NCI-H446 (cell line): Measurements from ENCODE around the gene MCF2L2.
"Not testable (repeated sequence)": the region's sequence is repeated elsewhere in the genome, so short reads cannot be mapped to it uniquely, and the experiment has no call there.

Experiments used
- DNase-seq, 2 experiments: peaks; one replicate each; lab custom pipeline; 2025; lab: John Stamatoyannopoulos, UW

MCF2L2 gene, protein sequence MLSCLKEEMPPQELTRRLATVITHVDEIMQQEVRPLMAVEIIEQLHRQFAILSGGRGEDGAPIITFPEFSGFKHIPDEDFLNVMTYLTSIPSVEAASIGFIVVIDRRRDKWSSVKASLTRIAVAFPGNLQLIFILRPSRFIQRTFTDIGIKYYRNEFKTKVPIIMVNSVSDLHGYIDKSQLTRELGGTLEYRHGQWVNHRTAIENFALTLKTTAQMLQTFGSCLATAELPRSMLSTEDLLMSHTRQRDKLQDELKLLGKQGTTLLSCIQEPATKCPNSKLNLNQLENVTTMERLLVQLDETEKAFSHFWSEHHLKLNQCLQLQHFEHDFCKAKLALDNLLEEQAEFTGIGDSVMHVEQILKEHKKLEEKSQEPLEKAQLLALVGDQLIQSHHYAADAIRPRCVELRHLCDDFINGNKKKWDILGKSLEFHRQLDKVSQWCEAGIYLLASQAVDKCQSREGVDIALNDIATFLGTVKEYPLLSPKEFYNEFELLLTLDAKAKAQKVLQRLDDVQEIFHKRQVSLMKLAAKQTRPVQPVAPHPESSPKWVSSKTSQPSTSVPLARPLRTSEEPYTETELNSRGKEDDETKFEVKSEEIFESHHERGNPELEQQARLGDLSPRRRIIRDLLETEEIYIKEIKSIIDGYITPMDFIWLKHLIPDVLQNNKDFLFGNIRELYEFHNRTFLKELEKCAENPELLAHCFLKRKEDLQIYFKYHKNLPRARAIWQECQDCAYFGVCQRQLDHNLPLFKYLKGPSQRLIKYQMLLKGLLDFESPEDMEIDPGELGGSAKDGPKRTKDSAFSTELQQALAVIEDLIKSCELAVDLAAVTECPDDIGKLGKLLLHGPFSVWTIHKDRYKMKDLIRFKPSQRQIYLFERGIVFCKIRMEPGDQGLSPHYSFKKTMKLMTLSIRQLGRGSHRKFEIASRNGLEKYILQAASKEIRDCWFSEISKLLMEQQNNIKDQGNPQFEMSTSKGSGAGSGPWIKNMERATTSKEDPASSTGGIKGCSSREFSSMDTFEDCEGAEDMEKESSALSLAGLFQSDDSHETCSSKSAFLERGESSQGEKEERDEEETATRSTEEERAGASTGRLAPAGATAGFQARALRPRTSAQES

DNA sequence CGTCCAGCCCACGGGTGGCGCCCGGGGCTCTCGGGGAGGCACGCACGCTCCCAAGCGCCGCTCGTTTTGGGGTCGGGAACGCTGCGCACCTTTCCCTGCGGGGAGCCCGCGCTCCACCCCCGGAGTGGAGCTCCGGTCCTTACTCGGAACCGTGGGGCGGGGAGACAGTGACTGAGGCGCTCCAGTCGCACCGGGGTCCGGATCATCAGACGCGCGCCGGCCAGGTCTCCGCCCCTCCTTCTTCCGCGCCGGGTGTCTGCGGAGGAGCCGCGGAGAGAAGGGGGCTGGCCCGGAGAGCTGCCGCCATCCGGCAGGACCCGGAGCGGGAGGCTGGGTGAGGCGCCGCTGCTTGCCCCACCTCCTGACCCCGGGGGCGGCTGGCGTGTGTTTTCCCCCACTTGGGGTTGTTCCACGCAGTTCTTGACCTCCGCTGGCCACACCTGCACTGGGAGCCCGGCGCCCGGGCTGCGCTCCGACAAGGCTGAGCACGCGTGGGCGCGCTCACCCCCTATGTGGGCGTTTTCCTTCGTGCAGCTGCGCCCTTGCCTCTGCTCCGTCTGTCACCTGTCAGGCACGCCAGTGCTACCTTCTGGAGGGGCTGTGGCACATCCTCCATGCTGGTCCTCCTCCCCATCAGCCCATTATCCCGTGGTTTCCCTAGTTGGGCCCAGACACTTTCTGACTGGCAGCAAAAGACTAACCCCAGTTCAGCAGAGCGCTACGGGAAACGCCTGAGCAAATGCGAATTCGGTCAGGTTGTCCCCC is at the start of gene MCF2L2:
Gene MCF2L2, minus strand, starts transcription at position 173 of the 765 bp plus-strand sequence. CDS start 642 bp downstream, outside the sequence.
- DNase-seq: peak in 1 of 2 experiments; percentile 9

DNA sequence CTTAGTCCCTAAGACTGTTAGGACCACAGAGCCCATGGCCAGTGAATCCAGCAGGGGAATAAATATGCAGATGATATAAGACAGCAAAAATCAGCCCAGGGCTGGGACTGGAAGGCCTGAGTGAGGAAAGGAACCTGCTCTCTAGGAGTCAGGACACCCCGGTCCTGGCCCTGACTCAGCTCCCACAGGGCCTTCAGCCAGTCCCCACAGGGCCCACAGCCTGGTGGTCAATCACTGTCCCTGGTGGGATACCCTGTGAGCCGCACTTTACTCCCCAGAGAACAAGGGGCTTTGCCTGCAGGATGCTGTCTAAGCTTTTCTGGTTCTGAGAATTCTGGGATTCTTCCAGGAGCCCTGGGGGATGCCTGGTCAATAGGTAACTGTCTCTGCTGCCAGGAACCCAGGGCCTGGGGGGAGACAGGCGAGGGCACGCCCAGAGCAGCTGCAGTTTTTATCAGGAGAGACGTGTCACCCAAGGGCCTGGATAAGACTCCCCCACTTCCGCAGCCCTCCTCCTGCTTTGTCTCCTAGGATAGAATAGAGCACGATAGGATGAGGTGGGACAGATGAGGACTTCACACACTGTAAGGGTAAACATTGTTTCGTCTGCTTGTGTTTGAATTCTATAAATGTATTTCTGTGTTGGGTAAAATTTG is 49.5 kb upstream of the MCF2L2 start:
- DNase-seq: no peak

DNA sequence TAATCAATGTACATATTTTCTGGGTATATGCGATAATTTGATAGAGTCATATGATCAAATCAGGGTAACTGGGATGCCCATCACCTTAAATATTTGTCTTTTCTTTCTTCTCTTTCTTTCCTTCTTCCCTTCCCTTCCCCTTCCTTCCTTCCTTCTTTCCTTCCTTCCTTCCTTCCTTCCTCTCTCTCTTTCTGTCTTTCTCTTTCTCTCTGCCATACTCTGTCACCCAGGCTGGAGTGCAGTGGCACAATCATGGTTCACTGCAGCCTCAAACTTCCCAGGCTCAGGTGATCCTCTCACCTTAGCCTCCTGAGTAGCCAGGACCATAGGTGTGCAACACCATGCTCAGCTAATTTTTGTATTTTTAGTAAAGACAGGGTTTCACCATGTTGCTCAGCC is 47.3 kb upstream of the MCF2L2 start:
- not testable (repeated sequence) for DNase-seq

DNA sequence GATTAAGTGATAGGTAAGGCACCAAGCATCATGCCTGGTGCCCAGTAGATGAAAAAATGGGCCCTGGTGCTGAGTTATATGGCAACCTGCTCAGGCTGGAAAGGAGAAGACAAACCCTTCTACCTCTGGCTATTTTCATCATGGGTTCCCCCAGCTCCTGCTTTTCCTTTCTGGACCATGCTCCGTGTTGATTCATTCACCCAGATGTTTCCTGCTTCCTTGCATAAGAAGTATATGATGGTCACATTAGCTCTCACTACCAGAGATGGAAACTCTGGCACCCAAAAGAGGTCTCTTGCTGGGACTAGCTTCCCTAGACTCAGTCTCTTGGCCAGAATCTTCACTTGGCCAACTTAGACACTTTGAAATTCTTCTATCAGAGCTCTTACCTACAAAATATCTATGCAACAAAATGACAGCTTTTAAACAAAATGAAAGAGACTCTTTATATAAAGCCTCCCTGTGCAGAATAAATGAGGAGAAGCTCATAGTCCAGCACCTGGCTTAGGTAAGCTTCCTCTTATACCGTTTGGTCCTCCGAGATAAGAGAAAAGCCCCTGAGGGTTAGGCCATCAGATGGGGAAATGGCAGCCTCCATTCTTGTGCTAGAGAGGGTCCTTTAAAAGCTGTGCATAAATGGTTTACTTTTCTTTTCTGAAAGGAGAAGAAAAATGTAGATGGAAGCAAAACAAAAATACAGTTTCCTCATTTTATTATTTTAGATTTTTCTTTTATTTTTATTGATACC is 46.8 kb upstream of the MCF2L2 start:
- no peak for DNase-seq

DNA sequence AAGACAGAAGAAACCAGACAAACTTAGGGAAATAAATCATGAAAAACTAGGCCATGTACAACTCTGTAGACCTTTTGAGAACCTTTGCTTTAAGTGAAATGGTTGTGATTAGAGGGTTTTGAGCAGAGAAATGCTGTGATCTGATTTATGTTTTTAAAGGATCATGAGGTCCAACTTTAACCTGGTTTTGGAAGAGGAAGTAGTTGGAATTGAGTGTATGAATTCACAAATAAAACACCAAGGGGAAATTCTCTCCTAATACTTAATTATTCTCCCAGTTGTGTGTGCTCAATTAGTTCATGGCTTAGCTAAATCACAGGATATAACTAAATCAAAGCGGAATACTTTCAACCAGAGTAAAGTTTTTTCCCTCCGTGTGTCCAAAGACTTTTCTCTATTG is 45.5 kb upstream of the MCF2L2 start:
- DNase-seq: no peak

DNA sequence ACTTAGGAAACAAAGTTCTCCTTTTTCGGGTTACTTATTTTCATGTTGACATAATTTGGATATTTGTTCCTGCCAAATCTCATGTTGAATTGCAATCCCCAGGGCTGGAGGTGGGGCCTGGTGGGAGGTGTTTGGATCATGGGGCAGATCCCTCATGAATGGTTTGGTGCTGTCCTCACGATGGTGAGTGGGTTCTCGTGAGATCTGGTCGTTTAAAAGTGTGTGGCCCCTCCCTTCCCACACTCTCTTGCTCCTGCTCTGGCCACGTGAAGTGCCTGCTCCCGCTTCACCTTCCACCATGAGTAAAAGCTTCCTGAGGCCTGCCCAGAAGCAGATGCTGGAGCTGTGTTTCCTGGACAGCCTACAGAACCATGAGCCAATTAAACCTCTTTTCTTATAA is 43.7 kb upstream of the MCF2L2 start:
- DNase-seq: no peak

DNA sequence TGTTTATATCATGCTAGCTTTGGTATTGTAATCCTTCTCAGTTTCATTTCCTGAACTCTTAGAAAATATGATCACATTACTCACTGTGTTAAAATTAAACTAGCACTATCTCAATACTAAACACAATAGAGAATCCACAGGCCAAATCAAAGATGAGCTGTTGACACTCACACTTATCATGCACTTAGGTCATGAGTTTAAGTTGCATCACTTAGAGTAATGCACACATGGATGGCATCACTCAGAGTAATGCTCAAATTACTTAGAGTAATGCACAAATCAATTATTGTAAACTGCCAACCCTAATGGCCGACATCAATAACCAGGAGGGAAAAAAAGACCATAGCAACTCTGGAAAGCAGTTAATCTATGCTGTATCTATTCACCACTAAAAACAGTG is 40.0 kb upstream of the MCF2L2 start:
- no peak for DNase-seq

DNA sequence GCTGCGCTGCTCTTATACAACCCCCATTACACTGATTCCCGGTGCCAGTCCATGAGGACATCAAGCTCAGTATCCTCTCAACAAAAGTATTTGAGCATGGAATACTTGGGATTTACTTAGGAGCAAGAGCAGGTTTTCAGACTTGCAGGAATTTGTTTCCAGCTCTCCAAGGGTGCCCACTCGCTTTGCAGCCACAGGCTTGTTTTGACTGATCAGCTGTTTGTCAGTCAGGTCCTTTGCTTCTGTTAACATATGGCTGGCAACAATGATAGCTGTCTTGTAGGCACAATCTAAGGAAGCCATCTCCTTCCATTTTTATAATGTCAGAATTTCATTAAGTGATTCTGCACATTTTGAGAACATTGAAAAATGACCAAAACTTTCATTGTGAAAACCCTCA is 38.2 kb upstream of the MCF2L2 start:
- no peak for DNase-seq

DNA sequence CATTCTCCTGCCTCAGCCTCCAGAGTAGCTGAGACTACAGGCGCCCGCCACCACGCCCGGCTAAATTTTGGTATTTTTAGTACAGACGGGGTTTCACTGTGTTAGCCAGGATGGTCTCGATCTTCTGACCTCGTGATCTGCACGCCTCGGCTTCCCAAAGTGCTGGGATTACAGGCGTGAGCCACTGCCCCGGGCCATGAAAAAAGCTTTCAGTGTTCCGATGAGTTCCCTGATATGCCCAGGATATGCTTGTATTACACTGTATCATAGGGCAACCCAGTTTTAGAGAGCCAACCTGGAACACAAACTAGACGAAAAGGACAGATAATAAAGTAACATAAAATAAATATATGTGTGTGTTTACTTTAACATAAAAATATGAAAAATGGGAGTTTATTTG is 37.3 kb upstream of the MCF2L2 start:
- DNase-seq: not testable (repeated sequence)

DNA sequence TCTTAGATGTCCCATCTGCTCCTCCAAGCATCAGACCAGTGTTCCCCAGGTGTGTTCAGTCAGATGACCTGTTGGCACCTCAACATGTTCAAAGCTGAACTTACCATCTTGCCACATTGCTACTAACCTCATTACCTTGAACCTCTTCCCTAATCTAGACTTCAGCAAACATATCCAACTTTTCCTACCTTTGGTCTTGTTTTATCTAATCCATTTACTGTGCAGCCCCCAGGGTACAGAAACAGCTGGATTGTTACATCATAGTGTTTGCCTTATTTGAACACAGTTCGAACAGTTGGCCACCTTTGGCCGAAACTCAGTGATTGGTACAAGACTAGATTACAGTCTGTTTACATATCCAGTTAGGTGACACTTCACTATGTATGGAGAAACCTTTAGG is 36.1 kb upstream of the MCF2L2 start:
- no peak for DNase-seq

DNA sequence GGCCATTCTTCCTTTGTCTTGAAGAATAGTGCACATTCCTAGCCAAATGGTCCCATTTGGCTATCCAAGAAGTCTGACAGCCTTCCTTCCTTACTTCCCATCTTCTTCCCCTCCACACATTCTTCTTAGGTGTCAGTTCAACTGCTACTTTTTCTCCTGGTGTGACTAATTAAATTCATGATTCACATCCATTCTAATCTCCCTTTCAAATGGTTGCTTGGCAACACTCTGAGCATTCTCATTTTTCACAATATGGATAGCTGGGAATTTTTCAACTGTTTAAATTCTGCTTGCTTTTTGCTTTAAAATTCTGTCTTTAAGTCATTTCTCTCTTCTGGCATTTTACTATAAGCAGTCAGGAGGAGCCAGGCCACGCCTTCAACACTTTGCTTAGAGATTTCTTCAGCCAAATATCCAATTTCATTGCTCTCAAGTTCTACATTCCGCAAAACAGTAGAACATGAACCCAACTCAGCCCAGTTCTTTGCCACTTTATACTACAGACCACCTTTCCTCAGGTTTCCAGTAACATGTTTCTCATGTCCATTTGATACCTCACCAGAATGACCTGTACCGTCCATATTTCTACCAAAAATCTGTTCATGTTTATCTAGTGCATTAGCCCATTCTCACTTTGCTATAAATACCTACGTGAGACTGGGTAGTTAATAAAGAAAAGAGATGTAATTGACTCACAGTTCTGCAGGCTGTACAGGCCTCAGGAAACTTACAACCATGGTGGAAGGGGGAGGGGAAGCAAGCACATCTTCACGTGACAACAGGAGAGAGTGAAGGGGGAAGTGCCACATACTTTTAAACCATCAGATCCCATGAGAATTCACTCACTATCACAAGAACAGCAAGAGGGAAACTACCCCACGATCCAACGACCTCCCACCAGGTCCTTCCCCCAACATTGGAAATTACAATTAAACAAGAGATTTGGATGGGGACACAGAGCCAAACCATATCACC is 31.9 kb upstream of the MCF2L2 start:
- no peak for DNase-seq

DNA sequence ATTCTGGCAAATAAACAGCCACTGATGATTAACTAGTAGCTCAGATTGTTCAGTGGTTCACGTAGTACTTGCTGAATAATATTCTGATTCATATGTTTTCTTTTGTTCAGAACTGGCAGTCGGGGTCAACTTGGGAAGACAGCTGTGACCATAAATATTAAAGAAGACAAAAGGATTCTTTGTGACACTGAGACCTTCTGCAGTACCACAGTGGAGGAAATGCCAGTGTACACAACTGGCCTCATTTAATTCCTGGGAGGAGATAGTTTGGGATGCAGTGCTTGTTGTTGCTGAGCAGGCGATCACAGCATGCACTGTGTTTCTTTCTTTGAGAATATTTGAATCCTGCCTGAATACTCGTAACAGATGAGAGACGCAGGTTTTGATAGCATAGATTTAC is 26.7 kb upstream of the MCF2L2 start:
- DNase-seq: no peak

DNA sequence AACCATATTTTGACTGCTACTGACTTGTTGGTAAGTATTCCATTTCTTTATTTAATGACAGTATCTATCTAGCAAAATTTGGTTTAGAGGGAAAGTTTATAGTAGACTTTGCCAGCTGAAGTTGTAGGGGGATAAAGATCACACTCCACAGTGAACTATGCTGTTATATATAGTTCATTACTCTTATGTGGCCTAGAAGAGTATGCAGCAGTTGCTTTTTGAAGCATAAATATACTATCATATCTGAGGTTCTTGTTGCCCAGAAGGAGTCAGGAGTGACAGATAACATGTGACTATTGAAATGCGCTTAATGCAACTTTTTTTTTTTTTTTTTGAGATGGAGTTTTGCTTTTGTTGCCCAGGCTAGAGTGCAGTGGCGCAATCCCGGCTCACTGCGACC is 25.6 kb upstream of the MCF2L2 start:
- DNase-seq: no peak

DNA sequence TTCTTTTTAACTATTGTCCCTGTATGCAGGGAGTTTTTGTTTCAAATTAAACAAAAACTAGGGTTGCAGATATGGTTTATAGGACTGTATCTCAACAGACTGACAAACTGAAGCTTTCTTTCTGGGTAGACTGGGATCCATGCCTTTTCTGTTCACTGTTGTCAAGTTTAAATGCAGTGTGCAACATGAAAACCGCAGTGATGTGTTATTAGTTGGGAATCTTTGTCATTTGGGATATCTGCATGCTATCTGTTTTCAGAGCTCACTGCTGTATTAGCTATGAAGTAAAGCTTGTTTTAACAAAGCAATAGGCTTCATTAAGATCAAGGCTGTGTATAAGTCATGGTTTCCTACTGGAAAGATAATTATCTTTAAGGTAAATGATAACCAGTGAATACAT is 21.4 kb upstream of the MCF2L2 start:
- no peak for DNase-seq

DNA sequence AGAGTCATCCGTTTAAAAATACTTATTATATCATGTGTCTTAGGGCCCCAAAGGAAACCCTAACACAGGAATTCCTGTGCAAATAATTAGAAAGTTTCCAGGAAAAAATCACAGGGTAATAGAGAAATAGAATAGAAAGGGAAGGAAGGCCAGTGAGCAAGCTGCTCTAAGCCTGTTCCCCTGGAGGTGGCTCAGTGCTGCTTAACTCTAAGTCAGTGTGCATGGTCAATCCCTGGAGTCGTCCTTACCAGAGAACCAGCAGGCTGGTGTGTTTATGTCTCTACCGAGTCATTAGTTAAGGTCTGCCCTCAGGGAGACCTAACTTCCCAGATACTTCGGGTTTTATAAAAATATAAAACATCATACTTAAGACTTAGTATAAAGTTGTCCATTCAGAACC is 21.0 kb upstream of the MCF2L2 start:
- no peak for DNase-seq

DNA sequence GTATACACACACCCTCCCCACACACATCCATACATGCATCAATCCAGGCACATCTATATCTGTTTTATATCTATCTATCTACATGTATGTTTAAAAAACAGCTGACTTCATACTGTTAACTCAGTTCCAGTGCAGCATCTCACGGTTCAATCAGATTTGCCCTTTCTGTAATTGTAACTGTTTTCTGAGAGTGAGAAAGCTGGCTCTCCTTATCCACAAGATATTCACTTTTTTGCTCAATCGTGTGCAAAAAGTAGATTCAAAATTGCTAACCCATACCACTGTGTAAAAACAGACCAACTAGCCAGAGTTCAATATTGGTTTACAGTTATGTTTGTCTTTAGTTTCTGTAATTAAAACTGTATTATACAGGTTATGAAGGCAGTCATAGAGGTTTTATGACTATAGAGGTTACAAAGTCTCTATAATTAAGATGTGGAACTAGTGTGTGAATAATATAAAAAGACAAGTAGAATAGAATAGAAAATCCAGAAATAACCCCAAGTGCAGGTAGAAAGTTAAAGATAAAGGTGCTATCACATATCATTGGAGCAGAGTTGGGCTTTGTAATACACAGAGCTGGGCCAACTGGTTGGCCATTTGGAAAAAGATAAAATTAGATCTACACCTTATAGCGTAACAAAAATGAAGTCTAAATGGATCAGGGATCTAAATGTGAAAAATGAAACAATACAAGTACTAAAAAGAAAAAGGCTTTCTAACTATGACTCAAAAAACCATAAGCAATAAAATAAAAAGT is 20.1 kb upstream of the MCF2L2 start:
- DNase-seq: no peak

DNA sequence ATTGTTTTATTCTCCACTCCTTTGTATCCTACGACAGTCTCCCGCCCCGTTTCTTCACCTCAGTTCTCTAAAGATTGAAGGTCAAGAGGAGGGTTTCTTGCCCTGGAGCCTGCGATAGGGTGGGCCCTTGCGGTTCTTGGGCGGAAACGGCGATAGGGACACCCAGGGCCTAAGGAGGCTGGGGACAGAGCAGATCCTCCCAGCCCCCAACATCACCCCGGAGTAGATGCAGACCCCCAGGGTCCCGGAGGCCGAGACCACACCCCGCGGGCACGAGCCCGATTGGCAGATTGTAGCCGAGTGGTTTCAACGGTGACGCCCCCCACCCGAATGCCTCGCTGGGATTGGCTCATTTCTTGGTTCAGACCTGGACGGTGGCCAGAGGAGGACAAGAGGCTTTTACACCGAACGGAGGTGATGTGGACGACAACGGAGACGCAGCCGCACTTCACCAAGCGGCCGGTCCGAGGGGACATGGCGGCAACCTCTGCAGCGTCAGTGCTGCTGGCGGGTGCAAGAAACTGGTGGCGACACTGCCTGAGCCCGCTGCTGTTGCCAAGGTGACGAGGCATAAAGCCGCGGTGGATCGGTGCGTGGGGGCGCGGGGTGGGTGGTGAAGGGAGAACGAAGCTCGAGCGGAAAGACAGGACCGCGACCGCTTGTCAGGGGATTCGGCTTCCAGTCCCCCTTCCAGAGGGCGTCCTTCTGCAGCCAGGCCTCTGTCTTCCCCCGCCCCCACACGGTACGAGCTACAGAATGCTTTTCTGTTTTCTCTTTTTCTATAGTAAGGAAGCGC is 19.0 kb upstream of the MCF2L2 start:
- peak; percentile 40 to 83 for DNase-seq

DNA sequence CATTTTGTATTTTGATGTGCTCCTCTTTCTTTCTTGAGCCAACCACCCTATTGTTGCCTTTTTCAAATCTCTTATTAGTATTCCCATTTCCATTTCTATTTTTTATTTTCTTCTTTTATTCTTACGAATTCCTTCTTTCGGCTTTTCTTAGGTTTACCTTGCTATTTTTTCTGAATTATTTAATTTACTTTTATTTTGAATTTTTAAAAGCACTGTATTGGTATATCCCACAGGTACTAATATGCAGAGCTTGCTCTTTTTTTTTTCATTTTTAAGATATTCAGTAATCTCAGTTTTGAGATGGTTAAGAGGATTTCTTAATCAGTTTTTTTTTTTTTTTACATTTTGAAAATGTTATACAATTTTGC is 18.4 kb upstream of the MCF2L2 start:
- DNase-seq: no peak
